HFF-Myc (cell line): ENCODE results near the gene CXorf65.
A peak's percentile ranks its signal among the peaks of the same experiment; 100 is the strongest.

Experiments
- DNase-seq: peaks from one replicate; pipeline ENCODE4 v3.0.0-alpha.2; 2011; ENCODE audit warnings: low read depth; ENCODE audit errors: extremely low read depth
- H3K4me3 ChIP-seq: replicated peaks from 2 replicates; pipeline ENCODE4 v1.5.1; 2011; ENCODE audit warnings: low read depth, mild to moderate bottlenecking, control low read depth, low read length
- CTCF ChIP-seq: IDR thresholded peaks from 2 replicates; pipeline ENCODE4 v1.5.1; 2012; ENCODE audit warnings: mild to moderate bottlenecking, low read depth, low read length, control low read depth; ENCODE audit errors: missing control alignments

CXorf65 gene

GRCh38 chrX:71067712-71068043, 38.9 kb downstream of the CXorf65 start:
- no peak for DNase-seq
- peak overlapping the region; percentile 65 for H3K4me3 ChIP-seq
- no peak for TF ChIP-seq CTCF

- H3K4me3 ChIP-seq: peak overlapping the region; percentile 65
- TF ChIP-seq CTCF: no peak
- no peak for DNase-seq
Measured at GRCh38 chrX:71067089-71067488, 39.5 kb downstream of the CXorf65 start.

GRCh38 chrX:71060127-71060526, 46.4 kb downstream of the CXorf65 start:
- H3K4me3 ChIP-seq: no peak overlapping the region
- no peak for TF ChIP-seq CTCF
- no peak for DNase-seq

GRCh38 chrX:71057848-71058530, 48.6 kb downstream of the CXorf65 start:
- no peak overlapping the region for H3K4me3 ChIP-seq
- no peak for TF ChIP-seq CTCF
- DNase-seq: no peak

GRCh38 chrX:71056867-71057266, 49.7 kb downstream of the CXorf65 start:
- no peak for DNase-seq

More at GRCh38 chrX:71056867-71057266, 49.7 kb downstream of the CXorf65 start:
- TF ChIP-seq CTCF: no peak
- H3K4me3 ChIP-seq: no peak overlapping the region
